Activated CD8-positive, alpha-beta T cell treated with anti-CD3 and anti-CD28 coated beads for 36 hours (primary cell): ENCODE results near the gene ITPR1. TPM values are rescaled to one million over a fixed set of nuclear protein-coding genes. Genes with fewer than 3 reads are reported as not detected.

Experiments used
- ATAC-seq: fragments of 200-7000 bp; cut with Tn5 transposase; one replicate; pipeline ENCODE4 v1.10.0; 2021; ENCODE audit warnings: mild to moderate bottlenecking, moderate library complexity
- CTCF ChIA-PET: fragments of 350-600 bp; sonication (Branson Sonifier 250); formaldehyde crosslinking; loops from one replicate; lab custom pipeline; 2021; ENCODE audit warnings: antibody characterized with exemption; lab: Charles Lee
- POLR2A ChIA-PET: fragments of 350-600 bp; sonication (Branson Sonifier 250); formaldehyde crosslinking; loops from one replicate; lab custom pipeline; 2021; ENCODE audit warnings: antibody characterized with exemption; lab: Charles Lee
- DNase-seq: peaks from one replicate; pipeline ENCODE4 v3.0.0-alpha.2; 2020
- H3K27ac Mint-ChIP-seq: one replicate; pipeline ENCODE4 v1.8.0; 2021; ENCODE audit warnings: mild to moderate bottlenecking, mixed read lengths
- H3K27me3 Mint-ChIP-seq: one replicate; pipeline ENCODE4 v1.8.0; 2021; ENCODE audit warnings: mixed read lengths
- H3K36me3 Mint-ChIP-seq: one replicate; pipeline ENCODE4 v1.8.0; 2021; ENCODE audit warnings: low read depth, mixed read lengths
- H3K4me1 Mint-ChIP-seq: one replicate; pipeline ENCODE4 v1.8.0; 2021; ENCODE audit warnings: low read depth, mixed read lengths
- H3K4me3 Mint-ChIP-seq: one replicate; pipeline ENCODE4 v1.8.0; 2021; ENCODE audit warnings: mild to moderate bottlenecking, moderate library complexity, mixed read lengths
- H3K9me3 Mint-ChIP-seq: one replicate; pipeline ENCODE4 v1.8.0; 2021; ENCODE audit warnings: mixed read lengths
- intact Hi-C: fragments of 100-400 bp; cut with micrococcal nuclease; formaldehyde crosslinking; loops from one replicate; pipeline ENCODE4 v1.10.0; 2022
- total RNA-seq, 2 experiments: library from RNA; stranded (reverse); gene quantifications; one replicate each; pipeline ENCODE4 v1.2.3, GENCODE V29; 2021
- TF ChIP-seq, protein P1 (sequence below): fragments of 200-600 bp; IDR thresholded peaks from one replicate; pipeline ENCODE4 v1.8.0; 2022; ENCODE audit warnings: antibody characterized with exemption, mild to moderate bottlenecking

ITPR1 gene
- total RNA-seq, 2 experiments from 2014 or later: 93.9 to 98.2 TPM

DNA sequence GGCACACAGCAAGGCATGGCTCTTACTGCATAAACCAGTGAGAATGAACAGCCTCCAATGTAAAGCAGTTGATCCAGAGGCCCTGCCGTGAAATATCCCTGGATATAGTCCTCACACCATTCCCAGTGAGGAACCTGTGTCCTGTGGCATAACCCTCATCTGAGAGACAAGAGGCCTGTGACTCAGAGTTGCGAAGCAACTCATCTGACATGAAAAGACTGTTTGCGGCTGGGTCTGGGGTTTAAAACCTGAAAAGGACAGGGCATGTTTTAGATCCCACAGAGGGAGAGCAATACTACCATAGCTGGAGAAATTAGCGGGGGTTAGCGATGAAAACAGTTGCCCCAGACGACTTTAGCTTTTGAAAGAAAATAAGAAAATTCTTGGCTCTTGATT is 320.8 kb downstream of the ITPR1 start:
- Mint-ChIP-seq H3K4me1 (peaks cover 4% of the 10 kb centered on the region), H3K4me3 (no peak overlapping the region), H3K27me3 (no peaks in the 10 kb centered on the region), H3K36me3 (peaks cover 70% of the 10 kb centered on the region), H3K27ac (no peak overlapping the region), H3K9me3 (peaks cover 10% of the 10 kb centered on the region)
- POLR2A ChIA-PET: interaction anchor here (0.7 to 1.2 kb wide), 2 partner anchors 64 to 208 kb away, joined by 3 read pairs; no protein-coding TSS in a partner anchor
- CTCF ChIA-PET: interaction anchor here (1.1 kb wide), 1 partner anchor 84 kb away, joined by 3 read pairs; no protein-coding TSS in a partner anchor
- TF ChIP-seq, protein P1, sequence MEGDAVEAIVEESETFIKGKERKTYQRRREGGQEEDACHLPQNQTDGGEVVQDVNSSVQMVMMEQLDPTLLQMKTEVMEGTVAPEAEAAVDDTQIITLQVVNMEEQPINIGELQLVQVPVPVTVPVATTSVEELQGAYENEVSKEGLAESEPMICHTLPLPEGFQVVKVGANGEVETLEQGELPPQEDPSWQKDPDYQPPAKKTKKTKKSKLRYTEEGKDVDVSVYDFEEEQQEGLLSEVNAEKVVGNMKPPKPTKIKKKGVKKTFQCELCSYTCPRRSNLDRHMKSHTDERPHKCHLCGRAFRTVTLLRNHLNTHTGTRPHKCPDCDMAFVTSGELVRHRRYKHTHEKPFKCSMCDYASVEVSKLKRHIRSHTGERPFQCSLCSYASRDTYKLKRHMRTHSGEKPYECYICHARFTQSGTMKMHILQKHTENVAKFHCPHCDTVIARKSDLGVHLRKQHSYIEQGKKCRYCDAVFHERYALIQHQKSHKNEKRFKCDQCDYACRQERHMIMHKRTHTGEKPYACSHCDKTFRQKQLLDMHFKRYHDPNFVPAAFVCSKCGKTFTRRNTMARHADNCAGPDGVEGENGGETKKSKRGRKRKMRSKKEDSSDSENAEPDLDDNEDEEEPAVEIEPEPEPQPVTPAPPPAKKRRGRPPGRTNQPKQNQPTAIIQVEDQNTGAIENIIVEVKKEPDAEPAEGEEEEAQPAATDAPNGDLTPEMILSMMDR: no peak
- DNase-seq: no peak
- intact Hi-C loops: no loop called here
- no peak for ATAC-seq

DNA sequence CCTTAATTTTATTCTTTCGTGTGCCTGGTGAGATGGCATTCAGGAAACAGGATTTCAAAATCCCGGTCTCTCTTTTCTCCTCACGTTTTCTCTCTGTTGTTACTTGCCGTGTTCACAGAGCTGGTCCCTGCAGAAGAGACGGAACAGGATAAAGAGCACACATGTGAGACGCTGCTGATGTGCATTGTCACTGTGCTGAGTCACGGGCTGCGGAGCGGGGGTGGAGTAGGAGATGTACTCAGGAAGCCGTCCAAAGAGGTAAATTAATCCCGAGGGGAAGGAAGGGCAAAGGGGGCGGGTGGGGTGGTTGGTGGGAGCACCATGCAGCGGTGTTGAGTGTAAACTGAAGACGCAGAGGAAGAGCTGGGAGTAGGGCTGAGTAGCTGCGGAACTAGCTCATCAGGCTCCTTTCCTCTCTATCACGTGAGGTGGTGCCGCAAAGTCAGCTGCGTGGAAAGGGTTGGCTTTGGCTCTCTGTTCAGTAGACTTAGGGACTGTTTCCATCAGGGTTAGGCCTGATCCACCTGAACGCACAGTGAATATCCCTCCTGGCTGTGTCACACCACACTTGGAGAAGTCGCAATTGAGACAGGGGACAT is 321.3 kb downstream of the ITPR1 start:
- ChIA-PET CTCF (interaction anchor here (1.1 to 2.4 kb wide), 3 partner anchors 26 to 103 kb away, joined by 3 to 9 read pairs (median 4); no protein-coding TSS in a partner anchor), POLR2A (interaction anchor here (0.6 to 1.2 kb wide), 5 partner anchors 8 to 307 kb away, joined by 3 to 4 read pairs (median 3); no protein-coding TSS in a partner anchor)
- Mint-ChIP-seq H3K27ac (no peak overlapping the region), H3K9me3 (peaks cover 10% of the 10 kb centered on the region), H3K4me1 (peaks cover 7% of the 10 kb centered on the region), H3K4me3 (no peak overlapping the region), H3K36me3 (peaks cover 75% of the 10 kb centered on the region), H3K27me3 (no peaks in the 10 kb centered on the region)
- DNase-seq (no peak), ATAC-seq (no peak)
- intact Hi-C loops: no loop called here
- TF ChIP-seq, protein P1: no peak

DNA sequence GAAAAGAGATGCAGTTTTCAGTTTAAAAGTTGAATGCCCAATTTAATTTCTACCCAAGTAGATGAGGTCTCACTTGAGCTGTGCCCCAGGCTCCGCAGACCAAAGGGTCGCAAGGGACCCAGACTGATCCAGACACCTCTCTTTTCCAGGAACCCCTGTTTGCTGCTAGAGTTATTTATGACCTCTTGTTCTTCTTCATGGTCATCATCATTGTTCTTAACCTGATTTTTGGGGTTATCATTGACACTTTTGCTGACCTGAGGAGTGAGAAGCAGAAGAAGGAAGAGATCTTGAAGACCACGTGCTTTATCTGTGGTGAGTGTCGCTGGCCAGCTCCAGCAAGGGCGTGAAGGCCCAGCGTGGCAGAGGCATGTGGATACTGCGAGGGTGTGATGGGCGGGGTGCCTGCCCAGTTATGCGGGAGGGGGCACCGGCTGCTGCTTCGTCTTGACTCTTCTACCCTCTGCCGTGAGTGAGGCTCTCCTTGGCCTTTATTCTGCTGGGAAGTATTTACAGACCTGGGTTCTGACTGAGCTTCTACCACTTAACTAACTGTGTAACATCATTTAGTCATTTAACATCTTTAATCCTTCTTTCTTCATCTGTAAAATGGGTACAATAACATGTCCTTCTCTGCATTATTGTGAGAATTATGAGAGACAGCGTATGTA is 321.9 kb downstream of the ITPR1 start:
- DNase-seq: no peak
- Mint-ChIP-seq H3K4me3 (no peak overlapping the region), H3K4me1 (peaks cover 9% of the 10 kb centered on the region), H3K9me3 (peaks cover 10% of the 10 kb centered on the region), H3K27me3 (no peaks in the 10 kb centered on the region), H3K36me3 (peaks cover 79% of the 10 kb centered on the region), H3K27ac (no peak overlapping the region)
- intact Hi-C loops: no loop called here
- POLR2A ChIA-PET: interaction anchor here (0.6 to 1.2 kb wide), 5 partner anchors 9 to 306 kb away, joined by 3 to 4 read pairs (median 3); no protein-coding TSS in a partner anchor
- TF ChIP-seq, protein P1: no peak
- CTCF ChIA-PET: interaction anchor here (1.1 to 2.4 kb wide), 4 partner anchors 8 to 104 kb away, joined by 3 to 9 read pairs (median 4); no protein-coding TSS in a partner anchor
- no peak for ATAC-seq

DNA sequence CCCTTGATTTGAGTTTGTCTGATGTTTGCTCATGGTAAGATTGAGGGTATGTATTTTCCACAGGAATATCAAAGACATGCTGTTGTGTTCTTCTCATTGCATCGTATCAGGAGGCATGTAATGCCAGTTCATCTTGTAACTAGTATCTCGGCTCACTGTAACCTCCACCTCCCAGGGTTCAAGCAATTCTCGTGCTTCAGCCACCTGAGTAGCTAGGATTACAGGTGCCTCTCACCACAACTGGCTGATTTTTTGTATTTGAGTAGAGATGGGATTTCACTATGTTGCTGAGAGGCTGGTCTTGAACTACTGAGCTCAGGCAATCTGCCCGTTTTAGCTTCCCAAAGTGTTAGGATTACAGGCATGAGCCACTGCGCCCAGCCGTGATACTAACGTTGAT is 323.2 kb downstream of the ITPR1 start:
- POLR2A ChIA-PET: interaction anchor here (0.9 kb wide), 1 partner anchor 167 kb away, joined by 4 read pairs; no protein-coding TSS in a partner anchor
- CTCF ChIA-PET: interaction anchor here (2.4 kb wide), 1 partner anchor 105 kb away, joined by 9 read pairs; no protein-coding TSS in a partner anchor
- intact Hi-C loops: no loop called here
- Mint-ChIP-seq H3K27me3 (no peaks in the 10 kb centered on the region), H3K9me3 (peaks cover 10% of the 10 kb centered on the region), H3K4me1 (peaks cover 21% of the 10 kb centered on the region), H3K27ac (peak overlapping the region; percentile 28), H3K4me3 (no peak overlapping the region), H3K36me3 (peaks cover 86% of the 10 kb centered on the region)
- TF ChIP-seq, protein P1: no peak
- ATAC-seq: no peak
- DNase-seq: no peak
